Tibial artery (tissue), 4 donors: ENCODE data around the gene ACO2.
A peak's percentile ranks its signal among the peaks of the same experiment; 100 is the strongest.

ENCODE experiments used
- DNase-seq, 2 donors: peaks; one replicate each; pipeline ENCODE4 v3.0.0-alpha.2; 2019
- H3K27ac ChIP-seq, 2 donors: fragments of 200-600 bp; sonication (generic) in 1 of 2; 1 replicate in 1 of 2; 2 replicates in 1 of 2; pipeline ENCODE4 v1.5.1; 2018 to 2019; ENCODE audit warnings: mild to moderate bottlenecking in 1 of 2
- H3K27me3 ChIP-seq, 2 donors: fragments of 200-600 bp; sonication (generic) in 1 of 2; one replicate each; pipeline versions ENCODE4 v1.5.1 to v1.6.0; 2016 to 2019
- H3K36me3 ChIP-seq, 3 donors: fragments of 200-600 bp; sonication (generic) in 2 of 3; one replicate each; pipeline ENCODE4 v1.5.1; 2016 to 2019; ENCODE audit warnings: mild to moderate bottlenecking in 2 of 3
- H3K4me1 ChIP-seq, 4 donors: fragments of 200-600 bp; sonication (generic) in 2 of 4; 1 replicate in 3 of 4; 2 replicates in 1 of 4; pipeline ENCODE4 v1.5.1; 2016 to 2019
- H3K4me3 ChIP-seq, 2 donors: fragments of 200-600 bp; sonication (generic) in 1 of 2; 1 replicate in 1 of 2; 2 replicates in 1 of 2; pipeline ENCODE4 v1.5.1; 2018 to 2019; ENCODE audit warnings: mild to moderate bottlenecking in 2 of 2
- H3K9me3 ChIP-seq, 3 donors: fragments of 200-600 bp; sonication (generic) in 1 of 3; one replicate each; pipeline ENCODE4 v1.5.1; 2016 to 2019
- intact Hi-C: fragments of 100-400 bp; cut with DNase I; formaldehyde crosslinking; loops from one replicate; pipeline ENCODE4 v1.15.0; 2023; ENCODE audit warnings: low total_unique reads
- TF ChIP-seq, protein P1 (sequence below), 2 experiments: fragments of 200-600 bp in 1 of 2; fragments of 450-650 bp in 1 of 2; IDR thresholded peaks; one replicate each; pipeline ENCODE4 v1.5.1; 2017 to 2019; ENCODE audit warnings: antibody characterized with exemption in 2 of 2, mild to moderate bottlenecking in 1 of 2, moderate library complexity in 1 of 2

Gene ACO2

DNA sequence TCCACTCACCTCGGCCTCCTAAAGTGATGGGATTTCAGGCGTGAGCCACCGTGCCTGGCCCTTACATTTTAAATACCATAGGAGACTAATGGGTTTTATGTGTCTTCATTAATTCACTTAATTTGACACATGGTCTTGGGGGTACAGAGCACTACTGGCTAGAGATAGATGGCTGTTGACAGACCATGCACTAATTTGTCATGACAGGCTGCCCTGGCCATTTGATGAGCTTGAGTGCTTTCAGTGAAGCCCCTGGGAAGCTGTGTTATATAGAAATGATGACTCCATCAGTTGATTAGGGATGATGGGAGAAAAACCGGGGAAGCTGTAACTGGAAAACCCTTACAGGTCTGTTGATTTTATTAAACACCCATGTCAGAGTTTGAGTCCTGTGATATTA, 7.0 kb upstream of the ACO2 start:
- TF ChIP-seq, protein P1, sequence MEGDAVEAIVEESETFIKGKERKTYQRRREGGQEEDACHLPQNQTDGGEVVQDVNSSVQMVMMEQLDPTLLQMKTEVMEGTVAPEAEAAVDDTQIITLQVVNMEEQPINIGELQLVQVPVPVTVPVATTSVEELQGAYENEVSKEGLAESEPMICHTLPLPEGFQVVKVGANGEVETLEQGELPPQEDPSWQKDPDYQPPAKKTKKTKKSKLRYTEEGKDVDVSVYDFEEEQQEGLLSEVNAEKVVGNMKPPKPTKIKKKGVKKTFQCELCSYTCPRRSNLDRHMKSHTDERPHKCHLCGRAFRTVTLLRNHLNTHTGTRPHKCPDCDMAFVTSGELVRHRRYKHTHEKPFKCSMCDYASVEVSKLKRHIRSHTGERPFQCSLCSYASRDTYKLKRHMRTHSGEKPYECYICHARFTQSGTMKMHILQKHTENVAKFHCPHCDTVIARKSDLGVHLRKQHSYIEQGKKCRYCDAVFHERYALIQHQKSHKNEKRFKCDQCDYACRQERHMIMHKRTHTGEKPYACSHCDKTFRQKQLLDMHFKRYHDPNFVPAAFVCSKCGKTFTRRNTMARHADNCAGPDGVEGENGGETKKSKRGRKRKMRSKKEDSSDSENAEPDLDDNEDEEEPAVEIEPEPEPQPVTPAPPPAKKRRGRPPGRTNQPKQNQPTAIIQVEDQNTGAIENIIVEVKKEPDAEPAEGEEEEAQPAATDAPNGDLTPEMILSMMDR (IDR thresholded peaks at IDR 0.05), result no peak
- Histone ChIP-seq H3K4me1 (peaks cover 0 to 6% (median 0%) of the 10 kb centered on the region in 4 donors), H3K27ac (no peak overlapping the region), H3K4me3 (no peak overlapping the region), H3K9me3 (no peaks in the 10 kb centered on the region), H3K36me3 (peaks cover 75 to 92% (median 85%) of the 10 kb centered on the region in 3 donors), H3K27me3 (no peaks in the 10 kb centered on the region)
- no peak for DNase-seq
- intact Hi-C loops, result loop anchor here (10.0 kb wide), 1 partner anchor 177 kb away; the partner anchor contains the start of gene RANGAP1

DNA sequence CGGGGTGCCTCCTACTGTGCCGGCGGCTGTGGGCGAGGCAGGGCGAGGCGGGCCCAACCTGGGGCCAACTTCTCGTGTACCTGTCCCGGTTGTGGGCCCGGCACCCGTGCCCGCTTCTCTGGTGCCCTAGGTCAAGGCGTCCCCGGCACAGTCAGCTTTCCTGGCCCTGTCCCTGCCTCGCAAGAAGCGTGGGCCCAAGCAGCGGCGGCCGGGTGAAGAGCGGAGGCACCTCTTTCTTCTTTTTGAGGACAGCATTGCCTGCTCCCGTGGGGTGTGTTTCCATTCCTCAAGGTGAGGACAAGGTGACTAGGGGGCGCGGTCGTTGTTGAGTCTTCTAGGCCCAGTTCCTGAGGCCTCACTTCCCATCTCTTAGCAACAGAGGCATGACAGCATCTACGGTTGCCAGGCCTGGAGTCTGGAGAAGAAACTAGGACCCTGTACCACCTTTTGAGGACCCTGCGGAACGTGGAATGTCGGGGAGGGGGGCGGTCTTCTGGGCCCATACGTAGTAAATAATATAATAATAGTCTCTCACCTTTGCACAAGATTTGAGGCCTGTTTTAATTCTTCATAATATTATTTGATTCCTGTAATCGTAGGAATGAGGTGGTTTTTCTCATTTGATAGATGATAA, 418 bp downstream of the ACO2 start:
- intact Hi-C loops, result loop anchor here (10.0 kb wide), 1 partner anchor 185 kb away; the partner anchor contains the start of gene RANGAP1
- H3K4me3 ChIP-seq, result peak overlapping the region; percentile 84 to 93
- H3K9me3 ChIP-seq, result no peaks in the 10 kb centered on the region
- H3K27me3 ChIP-seq, result no peaks in the 10 kb centered on the region
- H3K4me1 ChIP-seq, result peaks cover 0 to 33% (median 27%) of the 10 kb centered on the region in 4 donors
- TF ChIP-seq, protein P1 (IDR thresholded peaks at IDR 0.05), result no peak
- DNase-seq, result no peak
- peaks cover 29 to 31% (median 30%) of the 10 kb centered on the region in 3 donors for H3K36me3 ChIP-seq
- H3K27ac ChIP-seq, result peak overlapping the region; percentile 92 to 93

DNA sequence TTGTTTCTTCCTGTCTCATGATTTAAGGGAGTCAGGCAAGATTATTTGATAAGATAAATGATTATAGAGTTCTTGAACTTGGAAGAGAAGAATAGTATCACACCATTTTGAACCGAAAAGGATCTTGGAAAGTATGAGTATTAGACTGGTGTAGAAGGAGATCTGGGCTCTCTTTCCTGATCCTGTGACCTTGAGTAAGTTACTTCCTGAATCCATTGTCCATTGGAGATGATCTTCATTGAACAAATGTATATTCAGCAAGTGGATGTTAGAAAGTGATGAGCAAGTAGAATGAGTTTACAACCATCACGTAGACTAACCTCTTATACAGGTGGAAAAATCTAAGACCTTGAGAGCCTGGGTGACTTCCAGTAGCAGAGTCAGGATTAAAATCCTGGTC, 2.0 kb downstream of the ACO2 start:
- Histone ChIP-seq H3K27ac (no peak overlapping the region), H3K36me3 (peaks cover 14 to 16% (median 15%) of the 10 kb centered on the region in 3 donors), H3K4me1 (peaks cover 0 to 33% (median 27%) of the 10 kb centered on the region in 4 donors), H3K9me3 (no peaks in the 10 kb centered on the region), H3K27me3 (no peaks in the 10 kb centered on the region), H3K4me3 (no peak overlapping the region)
- intact Hi-C loops, result no loop called here
- no peak for DNase-seq
- TF ChIP-seq, protein P1 (IDR thresholded peaks at IDR 0.05), result no peak

DNA sequence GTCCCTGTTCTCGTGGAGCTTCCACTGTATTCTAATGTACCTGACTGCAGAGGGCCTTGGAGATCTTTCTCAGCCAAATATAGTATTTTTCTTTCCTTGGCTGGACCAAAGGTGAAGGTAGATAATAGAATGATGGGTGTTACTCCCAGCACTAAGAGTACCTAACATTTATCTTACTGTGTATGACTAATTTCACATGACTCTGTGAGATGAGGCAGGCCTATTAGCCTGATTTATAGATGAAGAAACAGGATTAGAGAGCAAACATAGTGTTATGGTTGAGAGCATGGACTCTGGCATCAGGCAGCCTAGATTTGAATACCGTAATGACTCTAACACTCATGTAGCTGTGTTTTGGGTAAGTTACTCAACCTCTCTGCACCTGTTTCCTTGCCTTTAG, 2.7 kb downstream of the ACO2 start:
- DNase-seq, result no peak
- Histone ChIP-seq H3K36me3 (peaks cover 7 to 10% (median 8%) of the 10 kb centered on the region in 3 donors), H3K27ac (no peak overlapping the region), H3K4me1 (peaks cover 0 to 33% (median 26%) of the 10 kb centered on the region in 4 donors), H3K4me3 (no peak overlapping the region), H3K9me3 (no peaks in the 10 kb centered on the region), H3K27me3 (no peaks in the 10 kb centered on the region)
- TF ChIP-seq, protein P1 (IDR thresholded peaks at IDR 0.05), result no peak
- intact Hi-C loops, result no loop called here

- DNase-seq, result no peak
- peaks cover 0 to 6% (median 0%) of the 10 kb centered on the region in 3 donors for H3K36me3 ChIP-seq
- intact Hi-C loops, result loop anchor here (5.0 kb wide), 1 partner anchor 37 kb away; no protein-coding TSS in a partner anchor
Measured at GRCh38 chr22:41474872-41475451, 6.0 kb downstream of the ACO2 start.

More at GRCh38 chr22:41474872-41475451, 6.0 kb downstream of the ACO2 start:
- Histone ChIP-seq H3K9me3 (no peaks in the 10 kb centered on the region), H3K27me3 (no peaks in the 10 kb centered on the region), H3K27ac (no peak overlapping the region), H3K4me3 (no peak overlapping the region), H3K4me1 (peaks cover 0 to 31% (median 20%) of the 10 kb centered on the region in 4 donors)
- TF ChIP-seq, protein P1 (IDR thresholded peaks at IDR 0.05), result no peak
